Measurements from ENCODE around the gene BIRC6. TPM values are rescaled to one million over a fixed set of nuclear protein-coding genes. Genes with fewer than 3 reads are reported as not detected.
"Not testable (repeated sequence)": the region's sequence is repeated elsewhere in the genome, so short reads cannot be mapped to it uniquely, and the experiment has no call there.

The BIRC6 gene
- polyA plus RNA-seq, 6 donors from 2014 or later: 16.3 to 47.1 (median 35.8) TPM

DNA sequence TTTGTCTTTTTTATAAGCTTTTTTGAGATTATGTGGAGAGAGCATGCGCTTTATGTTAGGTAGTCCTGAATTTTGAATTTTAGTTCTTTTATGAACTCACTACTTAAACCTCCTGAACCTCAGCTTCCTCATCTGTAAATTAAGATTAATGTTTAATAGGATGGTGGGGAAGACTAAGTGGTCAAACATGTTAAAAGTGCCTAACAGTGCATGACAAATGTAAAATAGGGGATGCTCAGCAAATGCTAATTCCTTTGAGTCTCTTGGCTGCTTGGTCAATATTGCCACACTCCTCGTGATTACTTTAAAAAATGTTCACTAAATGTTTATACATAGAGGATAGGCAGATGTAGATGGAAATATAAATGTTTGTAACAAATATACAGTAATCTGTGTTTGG, 6.8 kb downstream of the BIRC6 start:
- peak overlapping the region in 3 of 8 donors; percentile 15 to 55 (median 36) for H3K4me3 Mint-ChIP-seq
- ATAC-seq (ENCODE audit: low read depth in 2 of 2): peak in 1 of 2 donors; percentile 20
- no peak for DNase-seq
- H3K27me3 Mint-ChIP-seq: no peaks in the 10 kb centered on the region
- peak overlapping the region in 5 of 6 donors; percentile 36 to 82 (median 68) for H3K27ac Mint-ChIP-seq
- peaks cover 60 to 87% (median 79%) of the 10 kb centered on the region in 3 donors for H3K4me1 Mint-ChIP-seq
- no peaks in the 10 kb centered on the region for H3K36me3 Mint-ChIP-seq
- H3K9me3 Mint-ChIP-seq: peaks cover 0 to 2% (median 0%) of the 10 kb centered on the region in 7 donors

DNA sequence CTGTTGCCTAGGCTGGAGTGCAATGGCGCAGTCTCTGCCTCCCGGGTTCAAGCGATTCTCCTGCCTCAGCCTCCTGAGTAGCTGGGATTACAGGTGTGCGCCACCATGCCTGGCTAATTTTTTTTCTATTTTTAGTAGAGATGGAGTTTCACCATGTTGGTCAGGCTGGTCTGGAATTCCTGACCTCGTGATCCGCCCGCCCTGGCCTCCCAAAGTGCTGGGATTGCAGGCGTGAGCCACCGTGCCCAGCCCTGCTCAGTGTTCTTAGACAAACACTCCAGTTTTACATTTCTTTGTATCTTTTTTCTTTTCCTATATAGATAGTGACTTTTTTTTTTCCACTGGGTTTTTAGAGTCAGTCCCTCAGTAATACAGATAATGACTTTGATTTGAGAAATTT, 7.5 kb downstream of the BIRC6 start:
- not testable (repeated sequence) for H3K27me3 Mint-ChIP-seq; ATAC-seq (ENCODE audit: low read depth in 2 of 2); DNase-seq; H3K36me3 Mint-ChIP-seq; H3K9me3 Mint-ChIP-seq
- Mint-ChIP-seq H3K27ac (peak overlapping the region in 4 of 6 donors; percentile 1 to 68 (median 34)), H3K4me1 (peaks cover 58 to 88% (median 79%) of the 10 kb centered on the region in 3 donors), H3K4me3 (peak overlapping the region in 6 of 8 donors; percentile 5 to 42 (median 34))

DNA sequence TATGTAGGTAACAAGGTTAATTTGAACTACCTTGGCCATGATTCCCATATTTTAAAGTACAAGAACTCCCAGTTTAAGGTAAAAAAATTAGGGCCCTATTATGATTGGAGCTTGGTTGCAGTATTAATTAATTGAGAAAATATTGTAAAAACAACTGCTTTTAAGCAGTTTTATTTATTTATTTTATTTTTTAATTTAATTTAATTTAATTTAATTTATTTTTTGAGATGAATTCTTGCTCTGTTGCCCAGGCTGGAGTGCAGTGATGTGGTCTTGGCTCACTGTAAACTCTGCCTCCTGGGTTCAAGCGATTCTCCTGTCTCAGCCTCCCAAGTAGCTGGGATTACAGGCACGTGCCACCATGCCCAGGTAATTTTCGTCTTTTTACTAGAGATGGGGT, 8.9 kb downstream of the BIRC6 start:
- Mint-ChIP-seq H3K27ac (peak overlapping the region in 2 of 6 donors; percentile 32 to 79), H3K4me1 (peaks cover 52 to 85% (median 67%) of the 10 kb centered on the region in 3 donors)
- H3K9me3 Mint-ChIP-seq; DNase-seq; H3K27me3 Mint-ChIP-seq; H3K4me3 Mint-ChIP-seq; H3K36me3 Mint-ChIP-seq; ATAC-seq (ENCODE audit: low read depth in 2 of 2): not testable (repeated sequence)

DNA sequence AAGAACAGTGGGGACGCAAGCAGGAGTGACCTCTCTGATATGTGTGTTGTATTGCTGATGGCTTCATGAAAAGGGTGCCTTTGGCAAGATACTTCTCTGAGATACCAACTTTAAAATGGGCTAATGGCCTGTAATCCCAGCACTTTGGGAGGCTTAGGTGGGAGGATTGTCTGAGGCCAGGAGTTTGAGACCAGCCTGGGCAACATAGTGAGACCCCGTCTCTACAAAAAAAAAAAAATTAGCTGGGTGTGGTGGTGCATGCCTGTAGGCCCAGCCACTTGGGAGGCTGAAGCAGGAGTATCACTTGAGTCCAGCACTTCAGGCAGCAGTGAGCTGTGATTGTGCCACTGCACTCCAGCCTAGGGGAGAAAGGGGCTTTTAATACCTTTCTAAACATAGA, 9.8 kb downstream of the BIRC6 start:
- H3K4me3 Mint-ChIP-seq: peak overlapping the region in 2 of 8 donors; percentile 12 to 23
- peaks cover 0 to 2% (median 0%) of the 10 kb centered on the region in 7 donors for H3K9me3 Mint-ChIP-seq
- no peak for DNase-seq
- H3K27ac Mint-ChIP-seq: peak overlapping the region in 1 of 6 donors; percentile 32
- peaks cover 48 to 81% (median 63%) of the 10 kb centered on the region in 3 donors for H3K4me1 Mint-ChIP-seq
- H3K27me3 Mint-ChIP-seq: no peaks in the 10 kb centered on the region
- no peak for ATAC-seq (ENCODE audit: low read depth in 2 of 2)
- H3K36me3 Mint-ChIP-seq: no peaks in the 10 kb centered on the region

DNA sequence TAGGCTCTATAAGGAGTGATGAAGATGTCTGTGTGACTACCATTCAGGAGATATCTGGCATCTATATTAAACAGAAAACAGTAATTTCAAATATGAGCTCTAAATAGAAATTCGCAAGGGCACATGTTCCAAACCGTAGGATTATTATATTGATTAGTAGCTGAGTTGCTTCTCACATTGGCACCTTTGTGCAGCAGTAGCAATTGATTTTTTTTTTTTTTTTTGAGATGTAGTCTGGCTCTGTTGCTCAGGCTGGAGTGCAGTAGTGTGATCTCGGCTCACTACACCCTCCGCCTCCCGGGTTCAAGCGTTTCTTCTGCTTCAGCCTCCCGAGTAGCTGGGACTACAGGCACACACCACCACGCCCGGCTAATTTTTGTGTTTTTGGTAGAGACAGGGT, 12.4 kb downstream of the BIRC6 start:
- H3K27ac Mint-ChIP-seq: peak overlapping the region in 3 of 6 donors; percentile 4 to 79 (median 30)
- no peaks in the 10 kb centered on the region for H3K9me3 Mint-ChIP-seq
- peaks cover 53 to 73% (median 60%) of the 10 kb centered on the region in 3 donors for H3K4me1 Mint-ChIP-seq
- no peak overlapping the region for H3K4me3 Mint-ChIP-seq
- DNase-seq: no peak
- H3K27me3 Mint-ChIP-seq: no peaks in the 10 kb centered on the region
- H3K36me3 Mint-ChIP-seq: peaks cover 0 to 10% of the 10 kb centered on the region in 2 donors
- no peak for ATAC-seq (ENCODE audit: low read depth in 2 of 2)

DNA sequence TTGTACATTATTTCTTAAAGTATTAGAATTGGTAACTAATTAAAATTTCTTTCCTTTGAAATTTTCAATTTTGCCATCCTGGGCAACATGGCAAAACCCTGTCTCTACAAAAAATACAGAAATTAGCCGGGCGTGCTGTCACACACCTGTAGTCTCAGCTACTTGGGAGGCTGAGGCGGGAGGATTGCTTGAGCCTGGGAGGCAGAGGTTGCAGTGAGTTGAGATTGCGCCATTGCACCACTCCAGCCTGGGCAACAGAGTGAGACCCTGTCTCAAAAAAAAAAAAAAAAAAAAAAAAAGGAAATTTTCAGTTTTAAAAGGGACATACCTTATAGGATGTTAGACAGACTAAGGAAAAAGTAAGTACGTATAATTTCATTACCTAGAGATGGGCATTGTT, 14.1 kb downstream of the BIRC6 start:
- ATAC-seq (ENCODE audit: low read depth in 2 of 2): not testable (repeated sequence)
- peaks cover 0 to 10% of the 10 kb centered on the region in 2 donors for H3K36me3 Mint-ChIP-seq

DNA sequence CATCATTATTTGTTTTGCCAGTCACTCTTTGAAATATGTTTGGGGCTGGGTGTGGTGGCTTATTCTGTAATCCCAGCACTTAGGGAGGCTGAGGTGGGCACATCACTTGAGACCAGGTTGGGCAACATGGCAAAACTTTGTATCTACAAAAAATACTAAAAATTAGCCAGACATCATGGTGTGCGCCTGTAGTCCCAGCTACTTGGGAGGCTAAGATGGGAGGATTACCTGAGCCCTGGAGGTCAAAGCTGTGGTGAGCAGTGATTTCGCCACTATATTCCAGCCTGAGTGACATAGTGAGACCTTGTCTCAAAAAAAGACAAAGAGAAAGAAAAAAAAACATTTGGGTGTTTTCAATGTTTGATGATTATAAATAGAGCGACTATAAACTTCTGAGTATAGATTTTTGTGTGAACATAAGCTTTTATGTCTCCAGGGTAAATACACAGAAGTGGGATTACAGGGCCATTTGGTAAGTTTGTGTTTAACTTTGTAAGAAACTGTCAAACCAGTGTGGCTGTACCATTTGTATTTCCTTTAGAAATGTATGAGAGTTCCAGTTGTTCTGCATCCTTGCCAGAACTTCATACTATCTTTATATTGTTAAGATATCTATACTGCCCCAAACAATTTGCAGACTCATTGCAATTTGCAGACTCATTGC, 15.8 kb downstream of the BIRC6 start:
- peak overlapping the region in 1 of 6 donors; percentile 79 for H3K27ac Mint-ChIP-seq
- peaks cover 39 to 69% (median 49%) of the 10 kb centered on the region in 3 donors for H3K4me1 Mint-ChIP-seq
- peaks cover 0 to 10% of the 10 kb centered on the region in 2 donors for H3K36me3 Mint-ChIP-seq
- no peak for ATAC-seq (ENCODE audit: low read depth in 2 of 2)
- no peak for DNase-seq
- H3K4me3 Mint-ChIP-seq: no peak overlapping the region
- no peaks in the 10 kb centered on the region for H3K9me3 Mint-ChIP-seq
- H3K27me3 Mint-ChIP-seq: no peaks in the 10 kb centered on the region

More for the DNA sequence above, 14.1 kb downstream of the BIRC6 start:
- not testable (repeated sequence) for DNase-seq, H3K4me3 Mint-ChIP-seq, H3K9me3 Mint-ChIP-seq, H3K27me3 Mint-ChIP-seq
- Mint-ChIP-seq H3K27ac (peak overlapping the region in 2 of 6 donors; percentile 9 to 26), H3K4me1 (peaks cover 50 to 70% (median 65%) of the 10 kb centered on the region in 3 donors)

DNA sequence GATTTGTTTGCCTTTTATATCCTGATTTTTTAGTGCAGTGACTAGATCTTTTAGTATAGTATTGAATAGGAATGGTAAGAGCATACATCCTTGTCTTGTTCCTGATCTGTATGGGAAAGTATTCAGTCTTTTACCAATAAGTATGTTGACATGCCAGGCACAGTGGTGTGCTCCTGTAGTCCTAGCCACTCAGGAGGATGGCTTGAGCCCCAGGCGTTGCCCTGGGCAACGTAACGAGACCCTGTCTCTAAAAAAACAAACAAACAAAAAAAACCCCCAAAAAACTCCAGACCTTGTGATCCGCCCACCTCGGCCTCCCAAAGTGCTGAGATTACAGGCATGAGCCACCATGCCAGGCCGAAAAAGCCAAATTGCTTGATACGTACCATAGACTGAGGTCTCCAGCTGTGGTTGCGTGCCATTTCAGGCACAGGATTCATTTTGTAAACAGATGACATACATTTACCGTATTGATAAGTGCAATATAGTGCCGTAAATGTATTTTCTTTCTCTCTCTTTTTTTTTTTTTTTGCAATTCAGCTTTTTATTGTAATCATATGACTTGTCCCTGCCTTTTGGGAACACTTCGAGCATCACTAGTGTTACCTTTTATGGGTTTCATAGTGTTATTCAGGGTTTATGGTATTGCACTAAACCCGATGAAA, 18.5 kb downstream of the BIRC6 start:
- Mint-ChIP-seq H3K27me3 (no peaks in the 10 kb centered on the region), H3K4me3 (no peak overlapping the region)

DNA sequence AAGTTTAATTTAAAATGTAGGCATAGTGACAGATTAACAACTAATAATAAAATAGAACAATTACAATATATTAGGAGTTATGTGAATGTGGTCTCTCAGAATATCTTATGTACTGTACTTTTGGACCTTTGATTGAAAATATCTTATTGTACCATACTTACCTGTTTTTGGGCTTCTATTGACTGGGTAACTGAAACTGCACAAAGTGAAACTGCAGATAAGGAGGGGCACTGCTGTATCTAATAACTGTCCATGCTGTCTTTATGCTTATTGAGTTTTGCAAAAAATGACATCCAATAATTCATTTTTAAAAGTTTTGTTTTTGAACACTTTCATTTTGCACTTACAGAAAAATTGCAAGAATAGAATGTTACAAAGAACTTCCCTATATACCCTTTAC, 19.9 kb downstream of the BIRC6 start:
- Mint-ChIP-seq H3K9me3 (no peaks in the 10 kb centered on the region), H3K36me3 (peaks cover 1 to 10% of the 10 kb centered on the region in 2 donors), H3K27ac (peak overlapping the region in 1 of 6 donors; percentile 42), H3K4me3 (no peak overlapping the region), H3K4me1 (peaks cover 31 to 45% (median 38%) of the 10 kb centered on the region in 3 donors), H3K27me3 (no peaks in the 10 kb centered on the region)
- DNase-seq (no peak), ATAC-seq (ENCODE audit: low read depth in 2 of 2) (no peak)

More for the DNA sequence above, 18.5 kb downstream of the BIRC6 start:
- H3K27ac Mint-ChIP-seq: peak overlapping the region in 2 of 6 donors; percentile 61 to 62
- H3K9me3 Mint-ChIP-seq: no peaks in the 10 kb centered on the region
- ATAC-seq (ENCODE audit: low read depth in 2 of 2): no peak
- H3K4me1 Mint-ChIP-seq: peaks cover 35 to 51% (median 38%) of the 10 kb centered on the region in 3 donors
- H3K36me3 Mint-ChIP-seq: peaks cover 0 to 10% of the 10 kb centered on the region in 2 donors
- DNase-seq: no peak

DNA sequence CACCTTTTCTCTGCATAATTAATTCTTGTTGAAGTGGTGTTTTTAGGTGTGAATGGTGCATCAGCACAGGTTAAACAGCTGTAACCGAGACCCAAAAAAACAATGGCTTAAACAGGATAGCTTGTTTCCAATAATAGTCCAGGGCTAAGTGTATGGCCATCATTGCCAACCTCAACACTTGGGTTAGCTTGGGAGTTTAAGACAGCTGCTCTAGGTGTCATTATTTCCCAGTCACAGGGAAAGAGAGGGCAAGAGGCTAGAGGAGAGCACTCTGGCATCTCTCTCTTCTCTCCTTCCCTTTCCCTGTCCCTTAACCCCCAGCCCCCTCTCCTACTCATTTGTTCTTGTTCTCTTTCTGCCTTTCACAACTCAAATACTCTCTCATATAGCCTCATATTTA, 21.1 kb downstream of the BIRC6 start:
- DNase-seq (no peak), ATAC-seq (ENCODE audit: low read depth in 2 of 2) (no peak)
- H3K4me1 Mint-ChIP-seq: peaks cover 29 to 39% (median 35%) of the 10 kb centered on the region in 3 donors
- H3K9me3 Mint-ChIP-seq: no peaks in the 10 kb centered on the region
- peak overlapping the region in 4 of 6 donors; percentile 13 to 89 (median 30) for H3K27ac Mint-ChIP-seq
- H3K36me3 Mint-ChIP-seq: peaks cover 8 to 9% of the 10 kb centered on the region in 2 donors
- H3K27me3 Mint-ChIP-seq: no peaks in the 10 kb centered on the region
- H3K4me3 Mint-ChIP-seq: no peak overlapping the region

DNA sequence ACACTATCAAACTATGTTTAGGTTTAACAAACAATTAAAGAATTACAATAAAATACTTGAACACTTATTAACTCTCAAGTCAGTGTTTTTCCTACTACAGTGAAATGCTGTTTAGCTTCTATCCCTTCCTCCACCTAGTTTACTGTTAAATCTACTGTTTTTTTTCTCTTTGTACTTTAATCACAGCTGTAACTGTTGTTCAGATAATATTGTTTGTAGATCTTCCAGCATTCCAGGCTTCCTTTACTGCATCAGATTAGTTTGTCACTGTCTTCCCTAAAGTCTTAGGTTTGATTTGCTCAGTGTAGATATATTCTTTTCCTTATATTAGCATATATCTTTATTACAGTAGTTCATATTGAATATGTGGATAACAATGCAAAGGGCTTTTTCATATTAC, 22.5 kb downstream of the BIRC6 start:
- Mint-ChIP-seq H3K27ac (peak overlapping the region in 3 of 6 donors; percentile 69 to 89 (median 75)), H3K4me1 (peaks cover 18 to 31% (median 26%) of the 10 kb centered on the region in 3 donors), H3K9me3 (no peaks in the 10 kb centered on the region), H3K27me3 (no peaks in the 10 kb centered on the region), H3K4me3 (no peak overlapping the region), H3K36me3 (peaks cover 0 to 8% of the 10 kb centered on the region in 2 donors)
- no peak for ATAC-seq (ENCODE audit: low read depth in 2 of 2)
- DNase-seq: no peak

DNA sequence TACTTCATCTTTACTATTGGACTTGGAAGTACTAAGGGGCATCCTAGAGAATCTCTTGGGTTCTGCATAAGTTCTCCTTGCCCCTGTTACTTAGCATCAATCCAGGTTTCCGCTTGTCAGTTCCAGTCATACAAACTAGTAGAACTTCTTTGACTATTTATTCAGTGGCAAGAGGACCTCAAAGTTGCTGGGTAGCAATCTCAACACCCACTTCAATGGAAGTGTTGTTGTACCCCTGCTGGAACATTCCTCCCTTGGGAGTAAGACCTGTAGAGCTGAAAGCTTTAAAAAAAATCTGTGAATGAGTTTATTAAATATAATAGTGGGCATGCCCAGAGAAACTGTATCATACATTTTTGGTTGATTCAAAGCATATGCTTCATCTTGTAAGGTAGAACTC, 27.0 kb downstream of the BIRC6 start:
- DNase-seq: no peak
- no peaks in the 10 kb centered on the region for H3K27me3 Mint-ChIP-seq
- H3K27ac Mint-ChIP-seq: no peak overlapping the region
- no peak overlapping the region for H3K4me3 Mint-ChIP-seq
- H3K36me3 Mint-ChIP-seq: peaks cover 0 to 21% of the 10 kb centered on the region in 2 donors
- no peak for ATAC-seq (ENCODE audit: low read depth in 2 of 2)
- no peaks in the 10 kb centered on the region for H3K9me3 Mint-ChIP-seq
- H3K4me1 Mint-ChIP-seq: peaks cover 8 to 15% (median 12%) of the 10 kb centered on the region in 3 donors

DNA sequence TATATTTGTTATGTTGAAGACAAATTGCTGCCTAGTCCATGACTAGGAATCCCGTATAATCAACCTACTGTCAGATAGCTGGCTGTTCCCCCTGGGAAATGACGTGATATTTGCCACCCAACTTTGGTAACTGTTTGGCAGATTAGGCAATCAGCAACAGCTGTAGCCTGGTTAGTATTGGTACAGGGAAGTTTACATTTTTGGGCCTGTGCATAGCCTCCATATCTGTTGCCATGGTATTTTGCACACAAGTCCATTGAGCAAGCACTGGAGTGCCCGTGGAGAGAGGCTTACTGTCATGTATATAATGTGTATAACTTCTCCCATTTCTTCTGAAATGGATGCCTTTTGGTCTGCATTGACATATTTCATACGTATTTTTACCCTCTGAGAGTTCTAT, 27.7 kb downstream of the BIRC6 start:
- no peak overlapping the region for H3K4me3 Mint-ChIP-seq
- no peaks in the 10 kb centered on the region for H3K9me3 Mint-ChIP-seq
- H3K4me1 Mint-ChIP-seq: peaks cover 6 to 11% (median 8%) of the 10 kb centered on the region in 3 donors
- no peak for ATAC-seq (ENCODE audit: low read depth in 2 of 2)
- H3K27me3 Mint-ChIP-seq: no peaks in the 10 kb centered on the region
- no peak for DNase-seq
- H3K36me3 Mint-ChIP-seq: peaks cover 0 to 21% of the 10 kb centered on the region in 2 donors
- H3K27ac Mint-ChIP-seq: no peak overlapping the region

All from naive B cell (primary cell).